ENCODE results near the gene FAM81A.

FAM81A gene

GRCh38 chr15:59439576-59439975, 1.6 kb downstream of the FAM81A start:
- DNase-seq (ENCODE audit: low read depth): no peak
- no peak overlapping the region for H3K4me3 ChIP-seq (ENCODE audit: low read depth, low read length)
- TF ChIP-seq CTCF (IDR thresholded peaks at IDR 0.05; ENCODE audit: control insufficient read depth, extremely low read depth, insufficient read depth): no peak

- TF ChIP-seq CTCF (IDR thresholded peaks at IDR 0.05; ENCODE audit: control insufficient read depth, extremely low read depth, insufficient read depth): no peak
- DNase-seq (ENCODE audit: low read depth): no peak
- H3K4me3 ChIP-seq (ENCODE audit: low read depth, low read length): no peak overlapping the region
These were observed 5.5 kb downstream of the FAM81A start for GRCh38 chr15:59443341-59444072.

GRCh38 chr15:59444081-59444835, 6.3 kb downstream of the FAM81A start:
- TF ChIP-seq CTCF (IDR thresholded peaks at IDR 0.05; ENCODE audit: control insufficient read depth, extremely low read depth, insufficient read depth): no peak
- H3K4me3 ChIP-seq (ENCODE audit: low read depth, low read length): no peak overlapping the region
- no peak for DNase-seq (ENCODE audit: low read depth)

- no peak for DNase-seq (ENCODE audit: low read depth)
- TF ChIP-seq CTCF (IDR thresholded peaks at IDR 0.05; ENCODE audit: control insufficient read depth, extremely low read depth, insufficient read depth): no peak
- no peak overlapping the region for H3K4me3 ChIP-seq (ENCODE audit: low read depth, low read length)
These were observed 7.1 kb downstream of the FAM81A start for GRCh38 chr15:59444980-59445545.

GRCh38 chr15:59446232-59446957, 8.4 kb downstream of the FAM81A start:
- DNase-seq (ENCODE audit: low read depth): no peak
- TF ChIP-seq CTCF (IDR thresholded peaks at IDR 0.05; ENCODE audit: control insufficient read depth, extremely low read depth, insufficient read depth): no peak
- H3K4me3 ChIP-seq (ENCODE audit: low read depth, low read length): no peak overlapping the region

- H3K4me3 ChIP-seq (ENCODE audit: low read depth, low read length): no peak overlapping the region
- DNase-seq (ENCODE audit: low read depth): no peak
- TF ChIP-seq CTCF (IDR thresholded peaks at IDR 0.05; ENCODE audit: control insufficient read depth, extremely low read depth, insufficient read depth): no peak
These were observed 9.4 kb downstream of the FAM81A start for GRCh38 chr15:59447367-59447766.

Measured in LNCaP clone FGC (cell line).